ENCODE results near the gene NCF4.
A peak's percentile ranks its signal among the peaks of the same experiment; 100 is the strongest.

Gene NCF4

DNA sequence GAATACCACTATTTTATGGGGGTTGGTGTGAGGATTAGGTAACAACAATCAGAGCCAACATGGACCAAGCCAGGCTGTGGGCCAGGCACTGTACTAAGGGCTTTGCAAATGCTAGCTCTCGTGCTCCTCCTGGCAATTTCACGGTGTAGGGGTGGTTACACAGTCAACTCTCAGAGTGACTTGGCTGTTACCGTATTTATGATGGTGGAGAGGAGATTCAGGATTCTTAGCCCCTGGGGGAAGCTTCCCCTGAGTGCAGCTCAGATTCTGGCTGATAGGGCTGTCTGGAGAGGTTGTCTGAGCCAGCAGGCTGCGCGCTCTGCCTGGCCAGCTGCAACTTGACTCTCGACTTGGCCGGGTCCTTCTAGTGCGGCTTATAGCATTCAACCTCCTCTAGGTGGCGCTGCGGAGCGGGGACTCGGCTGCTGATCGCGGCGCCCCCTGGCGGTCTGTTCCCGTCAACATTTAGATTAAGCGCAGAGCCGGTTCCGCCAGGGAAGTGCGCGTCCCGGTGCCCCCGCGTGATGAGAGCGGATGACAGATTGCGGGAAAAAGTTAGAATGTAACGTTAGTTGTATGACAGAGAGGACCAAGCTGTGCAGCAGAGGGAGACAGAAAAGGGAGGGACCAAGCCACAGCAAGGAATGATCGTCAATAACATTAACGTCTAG is 4.5 kb upstream of the NCF4 start:
- Histone ChIP-seq H3K4me3 (ENCODE audit: low read depth in 1 of 2, low read length in 1 of 2) (peak overlapping the region; percentile 47 to 49), H3K27ac (peak overlapping the region; percentile 95), H3K36me3 (no peaks in the 10 kb centered on the region), H3K27me3 (peaks cover 3% of the 10 kb centered on the region), H3K4me1 (ENCODE audit: control insufficient read depth in 1 of 2, insufficient read depth in 1 of 2, low read depth in 1 of 2, low read length in 1 of 2) (peaks cover 70 to 71% of the 10 kb centered on the region in 2 experiments), H3K9me3 (no peaks in the 10 kb centered on the region)
- TF ChIP-seq, protein P1, sequence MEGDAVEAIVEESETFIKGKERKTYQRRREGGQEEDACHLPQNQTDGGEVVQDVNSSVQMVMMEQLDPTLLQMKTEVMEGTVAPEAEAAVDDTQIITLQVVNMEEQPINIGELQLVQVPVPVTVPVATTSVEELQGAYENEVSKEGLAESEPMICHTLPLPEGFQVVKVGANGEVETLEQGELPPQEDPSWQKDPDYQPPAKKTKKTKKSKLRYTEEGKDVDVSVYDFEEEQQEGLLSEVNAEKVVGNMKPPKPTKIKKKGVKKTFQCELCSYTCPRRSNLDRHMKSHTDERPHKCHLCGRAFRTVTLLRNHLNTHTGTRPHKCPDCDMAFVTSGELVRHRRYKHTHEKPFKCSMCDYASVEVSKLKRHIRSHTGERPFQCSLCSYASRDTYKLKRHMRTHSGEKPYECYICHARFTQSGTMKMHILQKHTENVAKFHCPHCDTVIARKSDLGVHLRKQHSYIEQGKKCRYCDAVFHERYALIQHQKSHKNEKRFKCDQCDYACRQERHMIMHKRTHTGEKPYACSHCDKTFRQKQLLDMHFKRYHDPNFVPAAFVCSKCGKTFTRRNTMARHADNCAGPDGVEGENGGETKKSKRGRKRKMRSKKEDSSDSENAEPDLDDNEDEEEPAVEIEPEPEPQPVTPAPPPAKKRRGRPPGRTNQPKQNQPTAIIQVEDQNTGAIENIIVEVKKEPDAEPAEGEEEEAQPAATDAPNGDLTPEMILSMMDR (IDR thresholded peaks at IDR 0.05) = peak; percentile 99

- Histone ChIP-seq H3K27me3 (no peaks in the 10 kb centered on the region), H3K27ac (peak overlapping the region; percentile 95), H3K9me3 (no peaks in the 10 kb centered on the region), H3K4me1 (ENCODE audit: control insufficient read depth in 1 of 2, insufficient read depth in 1 of 2, low read depth in 1 of 2, low read length in 1 of 2) (peaks cover 71 to 75% of the 10 kb centered on the region in 2 experiments), H3K36me3 (no peaks in the 10 kb centered on the region), H3K4me3 (ENCODE audit: low read depth in 1 of 2, low read length in 1 of 2) (peak overlapping the region; percentile 47 to 49)
- TF ChIP-seq, protein P1 (IDR thresholded peaks at IDR 0.05) = no peak
These were observed 4.0 kb upstream of the NCF4 start for GRCh38 chr22:36856792-36857135.

GRCh38 chr22:36858156-36858555 is 2.6 kb upstream of the NCF4 start:
- Histone ChIP-seq H3K27ac (peak overlapping the region; percentile 95), H3K9me3 (no peaks in the 10 kb centered on the region), H3K4me3 (ENCODE audit: low read depth in 1 of 2, low read length in 1 of 2) (peak overlapping the region in 1 of 2 experiments; percentile 80), H3K27me3 (no peaks in the 10 kb centered on the region), H3K4me1 (ENCODE audit: control insufficient read depth in 1 of 2, insufficient read depth in 1 of 2, low read depth in 1 of 2, low read length in 1 of 2) (peaks cover 79 to 85% of the 10 kb centered on the region in 2 experiments), H3K36me3 (peaks cover 1% of the 10 kb centered on the region)
- TF ChIP-seq, protein P1 (IDR thresholded peaks at IDR 0.05) = no peak

DNA sequence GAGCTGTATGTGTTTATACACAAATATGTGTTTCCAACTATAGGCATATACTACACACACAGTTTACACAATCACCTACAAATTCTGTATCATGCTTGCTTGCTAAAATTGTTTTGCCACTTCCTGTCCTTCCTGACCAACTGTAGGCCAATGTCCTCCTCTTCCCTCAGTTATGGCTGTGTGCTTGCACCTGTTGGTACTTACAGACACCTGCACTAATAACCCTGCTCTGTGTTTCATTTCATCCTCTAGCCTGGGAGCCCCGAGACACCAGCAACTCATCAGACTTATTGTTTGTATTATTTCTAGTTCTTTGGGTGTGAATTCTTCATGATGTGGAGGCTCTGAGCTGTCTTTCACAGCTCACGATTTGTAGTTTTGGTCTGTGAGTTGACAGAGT is 1.8 kb upstream of the NCF4 start:
- no peaks in the 10 kb centered on the region for H3K27me3 ChIP-seq
- TF ChIP-seq, protein P1 (IDR thresholded peaks at IDR 0.05) = no peak

GRCh38 chr22:36860017-36860416 is 789 bp upstream of the NCF4 start:
- Histone ChIP-seq H3K27ac (peak overlapping the region; percentile 95), H3K27me3 (no peaks in the 10 kb centered on the region), H3K9me3 (no peaks in the 10 kb centered on the region), H3K4me3 (ENCODE audit: low read depth in 1 of 2, low read length in 1 of 2) (peak overlapping the region; percentile 80 to 92), H3K4me1 (ENCODE audit: control insufficient read depth in 1 of 2, insufficient read depth in 1 of 2, low read depth in 1 of 2, low read length in 1 of 2) (peaks cover 88 to 95% of the 10 kb centered on the region in 2 experiments), H3K36me3 (peaks cover 18% of the 10 kb centered on the region)
- TF ChIP-seq, protein P1 (IDR thresholded peaks at IDR 0.05) = no peak

More for the DNA sequence above, 1.8 kb upstream of the NCF4 start:
- Histone ChIP-seq H3K36me3 (peaks cover 8% of the 10 kb centered on the region), H3K27ac (peak overlapping the region; percentile 95), H3K4me3 (ENCODE audit: low read depth in 1 of 2, low read length in 1 of 2) (peak overlapping the region; percentile 18 to 80), H3K4me1 (ENCODE audit: control insufficient read depth in 1 of 2, insufficient read depth in 1 of 2, low read depth in 1 of 2, low read length in 1 of 2) (peaks cover 79 to 85% of the 10 kb centered on the region in 2 experiments), H3K9me3 (no peaks in the 10 kb centered on the region)

All from neutrophil (primary cell).